HCT116 (cell line): Measurements from ENCODE around the gene OR6B1.

Experiments used
- CTCF ChIP-seq, 3 experiments: fragments of 200-600 bp in 1 of 3; sonication (generic) in 1 of 3; IDR thresholded peaks in 2 of 3; conservative IDR thresholded peaks in 1 of 3; 2 replicates each; pipeline ENCODE4 v1.5.1; 2012 to 2017; ENCODE audit warnings: low read depth in 2 of 3, low read length in 2 of 3, antibody characterized with exemption in 1 of 3, borderline replicate concordance in 1 of 3, control low read depth in 1 of 3, mild to moderate bottlenecking in 1 of 3, mixed read lengths in 1 of 3, mixed run types in 1 of 3, moderate library complexity in 1 of 3; ENCODE audit not compliant: insufficient read depth in 1 of 3
- EZH2 ChIP-seq: fragments of 200-600 bp; sonication (generic); IDR thresholded peaks from 2 replicates; pipeline ENCODE4 v1.6.1; 2017; ENCODE audit warnings: antibody characterized with exemption, mixed run types
- EZH2phosphoT487 ChIP-seq: fragments of 200-600 bp; IDR thresholded peaks from 2 replicates; pipeline ENCODE4 v1.6.1; 2018; ENCODE audit warnings: antibody characterized with exemption, borderline replicate concordance
- JUND ChIP-seq: IDR thresholded peaks from 2 replicates; pipeline ENCODE4 v1.6.1; 2012
- POLR2A ChIP-seq: IDR thresholded peaks from 2 replicates; pipeline ENCODE4 v1.7.0; 2011; ENCODE audit warnings: borderline replicate concordance; ENCODE audit not compliant: insufficient read depth, insufficient read length; ENCODE audit errors: extremely low read depth
- POLR2AphosphoS5 ChIP-seq: IDR thresholded peaks from 2 replicates; pipeline ENCODE4 v1.6.1; 2011; ENCODE audit warnings: mild to moderate bottlenecking, low read depth, low read length, moderate library complexity
- SP1 ChIP-seq: IDR thresholded peaks from 2 replicates; pipeline ENCODE4 v1.6.1; 2012; ENCODE audit warnings: low read depth
- SRF ChIP-seq: IDR thresholded peaks from 2 replicates; pipeline ENCODE4 v1.6.1; 2012; ENCODE audit warnings: low read depth

- no peak for TF ChIP-seq POLR2AphosphoS5
- no peak for TF ChIP-seq SRF
- no peak for TF ChIP-seq JUND
- TF ChIP-seq SP1 = no peak
- TF ChIP-seq EZH2 = no peak
- TF ChIP-seq CTCF (IDR thresholded peaks at IDR 0.05 in 2 of 3, conservative IDR thresholded peaks at IDR 0.05 in 1 of 3; ENCODE audit: borderline replicate concordance in 1 of 3, insufficient read depth in 1 of 3, low read depth in 2 of 3, low read length in 2 of 3) = no peak
- TF ChIP-seq EZH2phosphoT487 = no peak
- TF ChIP-seq POLR2A = no peak
Observed at GRCh38 chr7:143978585-143978984, 21.5 kb upstream of the OR6B1 start.
